Testis (tissue), 3 donors: ENCODE results near the gene NEXN. TPM values are rescaled to one million over a fixed set of nuclear protein-coding genes. Genes with fewer than 3 reads are reported as not detected.
A peak's percentile ranks its signal among the peaks of the same experiment; 100 is the strongest.

Experiments
- DNase-seq: peaks from one replicate; pipeline ENCODE4 v3.0.0-alpha.2; 2019
- H3K27ac ChIP-seq, 2 donors: fragments of 200-600 bp; sonication (generic); one replicate each; pipeline ENCODE4 v1.5.1; 2019
- H3K27me3 ChIP-seq: fragments of 200-600 bp; sonication (generic); one replicate; pipeline ENCODE4 v1.5.1; 2019
- H3K36me3 ChIP-seq: fragments of 200-600 bp; sonication (generic); one replicate; pipeline ENCODE4 v1.5.1; 2017; ENCODE audit warnings: low read depth; ENCODE audit errors: missing control alignments
- H3K4me1 ChIP-seq: fragments of 200-600 bp; sonication (generic); one replicate; pipeline ENCODE4 v1.5.1; 2019
- H3K4me3 ChIP-seq, 2 donors: fragments of 200-600 bp; sonication (generic); one replicate each; pipeline ENCODE4 v1.5.1; 2017 to 2019
- H3K9me3 ChIP-seq: fragments of 200-600 bp; sonication (generic); one replicate; pipeline ENCODE4 v1.5.1; 2017
- CTCF ChIP-seq, 3 experiments: fragments of 450-650 bp in 2 of 3; fragments of 200-600 bp in 1 of 3; sonication (generic) in 1 of 3; IDR thresholded peaks; one replicate each; pipeline ENCODE4 v1.5.1; 2016 to 2019; ENCODE audit warnings: antibody characterized with exemption in 3 of 3, mild to moderate bottlenecking in 2 of 3, moderate library complexity in 1 of 3
- POLR2A ChIP-seq: fragments of 450-650 bp; IDR thresholded peaks from one replicate; pipeline ENCODE4 v1.6.1; 2017; ENCODE audit warnings: antibody characterized with exemption, mild to moderate bottlenecking, moderate library complexity
- WGBS, 2 donors: methylation state at CpG; one replicate each; pipeline ENCODE4 v1.1.5; 2018; 5-methylcytosine and 5-hydroxymethylcytosine counted together
- intact Hi-C: fragments of 100-400 bp; cut with DNase I; formaldehyde crosslinking; loops from one replicate; pipeline ENCODE4 v1.15.1; 2023; ENCODE audit warnings: low total_unique reads
- polyA plus RNA-seq: library from polyadenylated mRNA; stranded (reverse); fragments of 350-450 nt; fragmentation: Illumina TruSeq; extraction: RNeasy Lipid Tissue Mini Kit (QIAGEN cat#74804); gene quantifications from one replicate; pipeline ENCODE4 v1.2.3, GENCODE V29; 2014; ENCODE audit warnings: low read depth, low replicate concordance; ENCODE audit not compliant: insufficient read depth
- total RNA-seq, 2 donors: library from RNA; depleted of rRNA; stranded (reverse); fragments of >200 nt; gene quantifications; one replicate each; pipeline ENCODE4 v1.2.3, GENCODE V29; 2016

The NEXN gene
- total and polyA plus RNA-seq, 3 donors from 2014 or later = 2.5 to 10.6 (median 4.6) TPM

GRCh38 chr1:77940921-77941570 is 52.6 kb downstream of the NEXN start:
- TF ChIP-seq POLR2A (no peak), CTCF (IDR thresholded peaks at IDR 0.05) (no peak)
- no peaks in the 10 kb centered on the region for H3K27me3 ChIP-seq
- peaks cover 2% of the 10 kb centered on the region for H3K36me3 ChIP-seq
- WGBS, 2 donors = 86 to 89% methylated on average over 4 of the region's 4 CpGs
- no peak overlapping the region for H3K4me3 ChIP-seq
- no peaks in the 10 kb centered on the region for H3K4me1 ChIP-seq
- DNase-seq = no peak
- intact Hi-C loops = no loop called here
- no peak overlapping the region for H3K27ac ChIP-seq
- H3K9me3 ChIP-seq = no peaks in the 10 kb centered on the region

- peaks cover 2% of the 10 kb centered on the region for H3K36me3 ChIP-seq
- H3K9me3 ChIP-seq = no peaks in the 10 kb centered on the region
- DNase-seq = no peak
- H3K27ac ChIP-seq = no peak overlapping the region
- H3K4me1 ChIP-seq = no peaks in the 10 kb centered on the region
- intact Hi-C loops = no loop called here
- no peak for TF ChIP-seq POLR2A
- TF ChIP-seq CTCF (IDR thresholded peaks at IDR 0.05) = no peak
- no peak overlapping the region for H3K4me3 ChIP-seq
- WGBS, 2 donors = 94 to 96% methylated on average over 4 of the region's 4 CpGs
- no peaks in the 10 kb centered on the region for H3K27me3 ChIP-seq
Measured at GRCh38 chr1:77942400-77943140, 54.1 kb downstream of the NEXN start.

- peaks cover 2% of the 10 kb centered on the region for H3K36me3 ChIP-seq
- peaks cover 4% of the 10 kb centered on the region for H3K4me1 ChIP-seq
- intact Hi-C loops = no loop called here
- H3K27me3 ChIP-seq = no peaks in the 10 kb centered on the region
- H3K27ac ChIP-seq = no peak overlapping the region
- WGBS, 2 donors = 82 to 88% methylated on average over 2 of the region's 2 CpGs
- no peak overlapping the region for H3K4me3 ChIP-seq
- no peaks in the 10 kb centered on the region for H3K9me3 ChIP-seq
- no peak for TF ChIP-seq CTCF (IDR thresholded peaks at IDR 0.05)
- no peak for TF ChIP-seq POLR2A
- no peak for DNase-seq
Measured at GRCh38 chr1:77945345-77945744, 56.9 kb downstream of the NEXN start.

- 34 to 42% methylated on average over 2 of the region's 2 CpGs for WGBS, 2 donors
- no peak for TF ChIP-seq POLR2A
- TF ChIP-seq CTCF (IDR thresholded peaks at IDR 0.05) = no peak
- peak; percentile 35 for DNase-seq
- H3K27me3 ChIP-seq = no peaks in the 10 kb centered on the region
- peaks cover 2% of the 10 kb centered on the region for H3K36me3 ChIP-seq
- intact Hi-C loops = no loop called here
- no peak overlapping the region for H3K4me3 ChIP-seq
- H3K27ac ChIP-seq = peak overlapping the region in 1 of 2 donors; percentile 2
- peaks cover 4% of the 10 kb centered on the region for H3K4me1 ChIP-seq
- no peaks in the 10 kb centered on the region for H3K9me3 ChIP-seq
Measured at GRCh38 chr1:77948841-77949424, 60.5 kb downstream of the NEXN start.
